HG03442 (cell line): Measurements from ENCODE around the gene CPN2.

ENCODE experiments used
- ATAC-seq: cut with Tn5 transposase; IDR thresholded peaks from one replicate; pipeline ENCODE4 v1.9.1; 2021; ENCODE audit warnings: mild to moderate bottlenecking, moderate library complexity; ENCODE audit not compliant: unreplicated experiment

The CPN2 gene

GRCh38 chr3:194382196-194382891, 31.2 kb upstream of the CPN2 start:
- ATAC-seq, result no peak

GRCh38 chr3:194381460-194381875, 30.3 kb upstream of the CPN2 start:
- no peak for ATAC-seq

GRCh38 chr3:194380326-194380725, 29.2 kb upstream of the CPN2 start:
- ATAC-seq, result no peak

GRCh38 chr3:194379651-194380050, 28.5 kb upstream of the CPN2 start:
- no peak for ATAC-seq

- ATAC-seq, result no peak
Observed at GRCh38 chr3:194379231-194379630, 28.1 kb upstream of the CPN2 start.

- no peak for ATAC-seq
Observed at GRCh38 chr3:194377708-194378107, 26.6 kb upstream of the CPN2 start.

- ATAC-seq, result no peak
Observed at GRCh38 chr3:194376241-194376560, 25.1 kb upstream of the CPN2 start.

- ATAC-seq, result no peak
Observed at GRCh38 chr3:194375473-194376240, 24.5 kb upstream of the CPN2 start.

GRCh38 chr3:194374935-194375334, 23.8 kb upstream of the CPN2 start:
- ATAC-seq, result no peak

- ATAC-seq, result no peak
Observed at GRCh38 chr3:194373899-194374298, 22.8 kb upstream of the CPN2 start.

- no peak for ATAC-seq
Observed at GRCh38 chr3:194373028-194373427, 21.9 kb upstream of the CPN2 start.

GRCh38 chr3:194370753-194371152, 19.6 kb upstream of the CPN2 start:
- no peak for ATAC-seq

- ATAC-seq, result no peak
Observed at GRCh38 chr3:194369522-194370279, 18.6 kb upstream of the CPN2 start, which contains the start of gene LRRC15. LRRC15 (minus strand) TSS chr3:194369743; CDS start chr3:194361043, 8,700 bp downstream.

- ATAC-seq, result no peak
Observed at GRCh38 chr3:194368918-194369317, 17.8 kb upstream of the CPN2 start.

- ATAC-seq, result no peak
Observed at GRCh38 chr3:194367992-194368841, 17.1 kb upstream of the CPN2 start.

- ATAC-seq, result no peak
Observed at GRCh38 chr3:194365978-194366490, 14.9 kb upstream of the CPN2 start.

GRCh38 chr3:194365526-194365925, 14.4 kb upstream of the CPN2 start:
- ATAC-seq, result no peak

GRCh38 chr3:194364652-194365434, 13.7 kb upstream of the CPN2 start:
- no peak for ATAC-seq

- ATAC-seq, result no peak
Observed at GRCh38 chr3:194364314-194364651, 13.2 kb upstream of the CPN2 start.

- no peak for ATAC-seq
Observed at GRCh38 chr3:194360568-194360967, 9.4 kb upstream of the CPN2 start.
